Astrocyte (in vitro differentiated cells and primary cell): ENCODE measurements around the gene CYP1B1.

Experiments
- CTCF ChIP-seq: IDR thresholded peaks from 2 replicates; pipeline ENCODE4 v1.5.1; 2011; ENCODE audit warnings: low read depth, mild to moderate bottlenecking, inconsistent platforms, low read length, moderate library complexity; ENCODE audit not compliant: insufficient read depth
- EZH2 ChIP-seq: IDR thresholded peaks from 2 replicates; pipeline ENCODE4 v1.6.1; 2012; ENCODE audit warnings: mild to moderate bottlenecking, low read length, inconsistent platforms; ENCODE audit not compliant: insufficient read depth

GRCh38 chr2:38100328-38100727, 24.4 kb upstream of the CYP1B1 start:
- TF ChIP-seq CTCF = no peak
- TF ChIP-seq EZH2 = no peak
